Thymus (tissue), 11 donors: ENCODE data around the gene ATF7. TPM values are rescaled to one million over a fixed set of nuclear protein-coding genes. Genes with fewer than 3 reads are reported as not detected.

Source experiments
- DNase-seq, 9 donors: peaks; one replicate each; pipeline ENCODE4 v3.0.0-alpha.2; 2013; ENCODE audit warnings: low spot score in 9 of 9, low read depth in 6 of 9, missing footprints in 1 of 9
- H3K27ac ChIP-seq, 2 donors: one replicate each; pipeline ENCODE4 v1.5.1; 2013; ENCODE audit warnings: control low read depth in 1 of 2, low read depth in 1 of 2, low read length in 1 of 2, mild to moderate bottlenecking in 1 of 2, moderate library complexity in 1 of 2
- H3K27me3 ChIP-seq, 2 donors: one replicate each; pipeline ENCODE4 v1.5.1; 2013; ENCODE audit warnings: low read length in 1 of 2; ENCODE audit not compliant: control insufficient read depth in 2 of 2, insufficient read depth in 1 of 2
- H3K36me3 ChIP-seq, 2 donors: one replicate each; pipeline ENCODE4 v1.5.1; 2013; ENCODE audit warnings: low read length in 1 of 2, mild to moderate bottlenecking in 1 of 2, moderate library complexity in 1 of 2; ENCODE audit not compliant: control insufficient read depth in 2 of 2, insufficient read depth in 2 of 2
- H3K4me1 ChIP-seq, 2 donors: one replicate each; pipeline ENCODE4 v1.5.1; 2013; ENCODE audit warnings: low read length in 2 of 2; ENCODE audit not compliant: control insufficient read depth in 2 of 2, insufficient read depth in 2 of 2
- H3K4me3 ChIP-seq, 2 donors: one replicate each; pipeline ENCODE4 v1.5.1; 2013; ENCODE audit warnings: low read length in 2 of 2, control low read depth in 1 of 2, mild to moderate bottlenecking in 1 of 2
- H3K9me3 ChIP-seq, 2 donors: one replicate each; pipeline ENCODE4 v1.5.1; 2013; ENCODE audit warnings: low read length in 1 of 2, mild to moderate bottlenecking in 1 of 2; ENCODE audit not compliant: control insufficient read depth in 2 of 2, insufficient read depth in 1 of 2
- WGBS: extraction: QIAGEN DNeasy Blood & Tissue Kit; methylation state at CpG from one replicate; pipeline ENCODE4 v1.1.7; 2013; 5-methylcytosine and 5-hydroxymethylcytosine counted together
- polyA plus RNA-seq: library from polyadenylated mRNA; stranded (reverse); fragments of 200-250 nt; gene quantifications from one replicate; pipeline ENCODE4 v1.2.3, GENCODE V29; 2013
- total RNA-seq: library from RNA; stranded (reverse); fragments of 120-200 nt; gene quantifications from one replicate; pipeline ENCODE4 v1.2.4, GENCODE V29; 2013
- donor health status: healthy.

Gene ATF7
- total and polyA plus RNA-seq, 2 donors: 6.0 to 15.8 TPM

GRCh38 chr12:53588123-53588522 lies 38.1 kb downstream of the ATF7 start:
- Histone ChIP-seq H3K27me3 (no peaks in the 10 kb centered on the region), H3K4me1 (peaks cover 8 to 11% of the 10 kb centered on the region in 2 donors), H3K4me3 (no peak overlapping the region), H3K9me3 (no peaks in the 10 kb centered on the region), H3K36me3 (peaks cover 0 to 9% of the 10 kb centered on the region in 2 donors), H3K27ac (no peak overlapping the region)
- DNase-seq: no peak
- WGBS: 98% methylated on average over 3 of the region's 3 CpGs

DNA sequence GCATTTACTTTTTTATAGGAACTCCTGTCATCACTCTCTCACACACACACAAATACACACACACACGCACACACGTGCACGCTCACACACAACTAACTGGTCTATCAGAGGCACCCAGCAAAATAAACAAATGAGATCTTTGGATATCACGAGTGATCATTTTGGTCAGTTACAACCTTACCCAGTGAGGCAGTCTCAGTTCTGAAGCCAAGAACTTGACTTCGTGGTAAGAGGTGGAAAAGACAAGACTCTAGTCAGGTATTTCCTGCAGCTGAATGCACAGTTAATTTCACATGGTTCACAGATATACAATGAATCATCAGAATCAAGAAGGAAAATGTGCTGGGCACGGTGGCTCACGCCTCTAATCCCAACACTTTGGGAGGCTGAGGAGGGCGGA lies 39.4 kb downstream of the ATF7 start:
- Histone ChIP-seq H3K4me1 (peaks cover 5 to 6% of the 10 kb centered on the region in 2 donors), H3K36me3 (peaks cover 0 to 9% of the 10 kb centered on the region in 2 donors), H3K4me3 (no peak overlapping the region), H3K27me3 (no peaks in the 10 kb centered on the region), H3K27ac (no peak overlapping the region), H3K9me3 (no peaks in the 10 kb centered on the region)
- WGBS: 81% methylated on average over 8 of the region's 8 CpGs
- no peak for DNase-seq

DNA sequence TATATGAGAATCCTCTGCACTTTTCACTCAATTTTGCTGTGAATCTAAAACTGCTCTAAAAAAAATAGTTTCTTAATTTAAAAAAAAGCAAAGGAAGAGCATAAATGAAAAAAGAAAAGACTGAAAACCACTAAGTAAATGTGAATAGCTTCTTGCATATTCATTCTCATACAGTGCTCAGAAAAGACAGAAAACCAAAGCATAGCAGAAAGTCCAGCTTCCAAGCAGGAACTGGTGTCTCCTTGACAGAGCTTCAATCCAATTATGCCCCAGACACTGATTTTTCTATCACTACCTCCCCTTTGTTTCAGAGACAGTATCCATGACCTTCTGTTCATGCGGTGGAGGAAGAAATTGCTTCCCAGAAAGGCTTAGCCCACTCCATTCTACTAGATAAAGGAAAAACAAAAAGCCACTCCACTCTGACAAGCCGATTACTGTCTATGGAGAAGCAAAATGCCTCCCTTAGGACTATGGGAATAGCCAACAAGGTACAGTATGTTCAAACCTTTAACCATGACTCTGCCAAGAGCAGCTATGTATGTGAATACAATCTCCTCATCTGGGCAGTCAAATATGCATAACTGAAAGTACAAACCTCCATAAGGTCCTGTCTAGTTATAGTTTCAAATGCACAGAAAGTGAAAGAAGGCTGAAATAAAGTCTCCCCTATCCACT lies 40.6 kb downstream of the ATF7 start:
- Histone ChIP-seq H3K4me3 (no peak overlapping the region), H3K36me3 (peaks cover 0 to 9% of the 10 kb centered on the region in 2 donors), H3K27me3 (no peaks in the 10 kb centered on the region), H3K4me1 (no peaks in the 10 kb centered on the region), H3K9me3 (no peaks in the 10 kb centered on the region), H3K27ac (peak overlapping the region in 1 of 2 donors; percentile 27)
- DNase-seq: no peak
- WGBS: 94% methylated on average over 2 of the region's 2 CpGs

- DNase-seq: no peak
- Histone ChIP-seq H3K4me1 (no peaks in the 10 kb centered on the region), H3K4me3 (no peak overlapping the region), H3K36me3 (peaks cover under 1 to 3% of the 10 kb centered on the region in 2 donors), H3K9me3 (no peaks in the 10 kb centered on the region), H3K27ac (no peak overlapping the region), H3K27me3 (no peaks in the 10 kb centered on the region)
- 96% methylated on average over 5 of the region's 5 CpGs for WGBS
Observed at GRCh38 chr12:53579545-53579955, 46.6 kb downstream of the ATF7 start.

- Histone ChIP-seq H3K36me3 (peaks cover 3 to 4% of the 10 kb centered on the region in 2 donors), H3K27me3 (no peaks in the 10 kb centered on the region), H3K4me3 (no peak overlapping the region), H3K4me1 (no peaks in the 10 kb centered on the region), H3K27ac (no peak overlapping the region), H3K9me3 (no peaks in the 10 kb centered on the region)
- 94% methylated on average over 5 of the region's 5 CpGs for WGBS
- no peak for DNase-seq
Observed at GRCh38 chr12:53578783-53579182, 47.4 kb downstream of the ATF7 start.

DNA sequence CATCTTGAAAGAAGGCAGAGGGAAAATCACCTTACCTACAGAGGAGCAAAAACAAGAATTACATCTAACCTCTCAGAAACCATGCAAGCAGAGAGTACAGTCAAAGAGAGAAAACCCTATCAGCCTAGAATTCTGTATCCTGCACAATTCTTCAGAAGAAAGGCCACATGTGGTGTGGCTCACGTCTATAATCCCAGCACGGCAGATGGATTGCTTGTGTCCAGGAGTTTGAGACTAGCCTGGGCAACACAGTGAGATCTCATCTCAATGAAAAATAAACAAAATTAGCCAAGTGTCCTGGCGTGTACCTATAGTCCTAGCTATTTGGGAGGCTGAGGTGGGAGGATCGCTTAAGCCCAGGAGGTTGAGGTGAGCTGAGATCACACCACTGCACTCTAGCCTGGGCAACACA lies 48.2 kb downstream of the ATF7 start:
- Histone ChIP-seq H3K9me3 (no peaks in the 10 kb centered on the region), H3K4me3 (no peak overlapping the region), H3K27ac (no peak overlapping the region), H3K36me3 (peaks cover 3 to 4% of the 10 kb centered on the region in 2 donors), H3K4me1 (no peaks in the 10 kb centered on the region), H3K27me3 (no peaks in the 10 kb centered on the region)
- 97% methylated on average over 4 of the region's 4 CpGs for WGBS
- DNase-seq: no peak

- Histone ChIP-seq H3K9me3 (no peaks in the 10 kb centered on the region), H3K27me3 (no peaks in the 10 kb centered on the region), H3K4me3 (no peak overlapping the region), H3K27ac (no peak overlapping the region), H3K36me3 (peaks cover 4 to 7% of the 10 kb centered on the region in 2 donors), H3K4me1 (peaks cover 5 to 7% of the 10 kb centered on the region in 2 donors)
- DNase-seq: no peak
- WGBS: 97% methylated on average over 3 of the region's 3 CpGs
Observed at GRCh38 chr12:53575502-53576249, 50.5 kb downstream of the ATF7 start.

GRCh38 chr12:53572134-53572758 lies 53.9 kb downstream of the ATF7 start:
- H3K4me1 ChIP-seq: peaks cover 7 to 10% of the 10 kb centered on the region in 2 donors
- 70% methylated on average over 8 of the region's 8 CpGs for WGBS
- DNase-seq: no peak
- H3K9me3 ChIP-seq: no peaks in the 10 kb centered on the region
- H3K4me3 ChIP-seq: no peak overlapping the region
- H3K27me3 ChIP-seq: no peaks in the 10 kb centered on the region
- no peak overlapping the region for H3K27ac ChIP-seq
- H3K36me3 ChIP-seq: peaks cover 4 to 12% of the 10 kb centered on the region in 2 donors

GRCh38 chr12:53571295-53571694 lies 54.9 kb downstream of the ATF7 start:
- WGBS: 50% methylated on average over 2 of the region's 2 CpGs
- Histone ChIP-seq H3K4me3 (no peak overlapping the region), H3K36me3 (peaks cover 4 to 12% of the 10 kb centered on the region in 2 donors), H3K27ac (no peak overlapping the region), H3K27me3 (no peaks in the 10 kb centered on the region), H3K4me1 (peaks cover 7 to 10% of the 10 kb centered on the region in 2 donors), H3K9me3 (no peaks in the 10 kb centered on the region)
- peak in 1 of 9 donors; percentile 24 for DNase-seq
